Pancreas (tissue), 10 donors: ENCODE results near the gene KCNH1. TPM values are rescaled to one million over a fixed set of nuclear protein-coding genes. Genes with fewer than 3 reads are reported as not detected.
"Not testable (repeated sequence)": the region's sequence is repeated elsewhere in the genome, so short reads cannot be mapped to it uniquely, and the experiment has no call there.

Experiments
- ATAC-seq, 4 donors: fragments of 200-7000 bp; cut with Tn5 transposase; one replicate each; pipeline versions ENCODE4 v1.8.0 to v1.9.1; 2020; ENCODE audit warnings: mild to moderate bottlenecking in 4 of 4, moderate library complexity in 4 of 4
- DNase-seq, 6 donors: peaks; one replicate each; pipeline ENCODE4 v3.0.0-alpha.2; 2020
- FAIRE-seq: peaks from 2 replicates; lab custom pipeline; 2012; peaks lifted over from hg19 to GRCh38; lab: Jason Lieb, UNC
- H3K27ac ChIP-seq, 4 donors: fragments of 200-600 bp; sonication (generic); 1 replicate in 3 of 4; 2 replicates in 1 of 4; pipeline versions ENCODE4 v1.5.0 to v1.8.0; 2020
- H3K27me3 ChIP-seq, 4 donors: fragments of 200-600 bp; one replicate each; pipeline ENCODE4 v1.8.0; 2021
- H3K36me3 ChIP-seq, 3 donors: fragments of 200-600 bp; sonication (generic) in 1 of 3; one replicate each; pipeline versions ENCODE4 v1.5.0 to v1.8.0; 2020 to 2021
- H3K4me1 ChIP-seq, 3 donors: fragments of 200-600 bp; one replicate each; pipeline ENCODE4 v1.8.0; 2021
- H3K4me3 ChIP-seq, 4 donors: fragments of 200-600 bp; sonication (generic) in 2 of 4; one replicate each; pipeline versions ENCODE4 v1.5.0 to v1.8.0; 2020 to 2021
- H3K9me3 ChIP-seq, 4 donors: fragments of 200-600 bp; one replicate each; pipeline ENCODE4 v1.8.0; 2021
- WGBS, 2 donors: extraction: QIAGEN DNeasy Blood & Tissue Kit; methylation state at CpG; one replicate each; pipeline ENCODE4 v1.1.7; 2013; 5-methylcytosine and 5-hydroxymethylcytosine counted together
- intact Hi-C, 3 donors: fragments of 100-400 bp; cut with DNase I; formaldehyde crosslinking; loops; one replicate each; pipeline versions ENCODE4 v1.11.1 to v1.14.2; 2022
- polyA plus RNA-seq, 2 donors: library from polyadenylated mRNA; stranded (reverse); fragments of 200-250 nt; gene quantifications; one replicate each; pipeline ENCODE4 v1.2.3, GENCODE V29; 2013
- total RNA-seq, 6 donors: library from RNA; stranded (reverse); fragmentation: NEBNext Ultra II Directional in 4 of 6; extraction: Animal tissue kit (Norgen Biotek cat#: 25700) in 4 of 6; gene quantifications; one replicate each; pipeline versions ENCODE4 v1.2.1 to v1.2.4, GENCODE V29; 2021 to 2023
- TF ChIP-seq, protein P1 (sequence below), 4 donors: fragments of 200-600 bp; sonication (generic) in 3 of 4; IDR thresholded peaks; one replicate each; pipeline versions ENCODE4 v1.5.0 to v1.8.0; 2021; ENCODE audit warnings: antibody characterized with exemption in 4 of 4
- donor health status: healthy with polysubstance abuse.
- donor health status: DM: no; HTN: no; CAD: no; lungs with moderate emphysema.
- donor health status: DM: no; HTN: no; CAD: no.
- donor health status: control.
- donor health status: control.
- donor health status: Bipolar disorder and iron deficiency.
- donor health status: DM: yes; HTN: yes; CAD: no.
- donor health status: DM: no; HTN: no; CAD: no.
- donor health status: DM: no; HTN: no; CAD: no.
- donor health status: DM: yes; HTN: yes; CAD: no.

KCNH1 gene
- total and polyA plus RNA-seq, 8 donors: 0.24 to 0.61 (median 0.36) TPM

DNA sequence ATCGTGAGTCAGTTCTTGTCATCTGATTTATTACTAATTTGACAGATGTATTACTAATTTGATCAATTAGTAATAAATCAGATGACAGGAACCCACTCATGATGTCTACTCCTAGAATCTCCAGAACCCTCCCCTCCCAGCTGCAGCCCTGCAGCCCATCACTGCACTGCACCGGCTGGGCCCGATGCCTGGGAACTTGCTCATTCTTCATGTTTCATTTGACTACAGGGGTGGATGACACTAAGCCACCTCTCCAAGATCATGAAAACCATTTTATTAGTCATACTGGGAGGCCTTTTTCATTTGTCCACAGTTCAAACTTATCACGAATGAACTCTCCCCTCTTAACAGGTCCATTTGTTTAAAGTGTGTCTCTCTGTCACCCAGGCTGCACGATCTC, 41.0 kb downstream of the KCNH1 start:
- no peaks in the 10 kb centered on the region for H3K4me1 ChIP-seq
- H3K27ac ChIP-seq: no peak overlapping the region
- ATAC-seq (no peak), DNase-seq (no peak), FAIRE-seq (no peak)
- TF ChIP-seq, protein P1, sequence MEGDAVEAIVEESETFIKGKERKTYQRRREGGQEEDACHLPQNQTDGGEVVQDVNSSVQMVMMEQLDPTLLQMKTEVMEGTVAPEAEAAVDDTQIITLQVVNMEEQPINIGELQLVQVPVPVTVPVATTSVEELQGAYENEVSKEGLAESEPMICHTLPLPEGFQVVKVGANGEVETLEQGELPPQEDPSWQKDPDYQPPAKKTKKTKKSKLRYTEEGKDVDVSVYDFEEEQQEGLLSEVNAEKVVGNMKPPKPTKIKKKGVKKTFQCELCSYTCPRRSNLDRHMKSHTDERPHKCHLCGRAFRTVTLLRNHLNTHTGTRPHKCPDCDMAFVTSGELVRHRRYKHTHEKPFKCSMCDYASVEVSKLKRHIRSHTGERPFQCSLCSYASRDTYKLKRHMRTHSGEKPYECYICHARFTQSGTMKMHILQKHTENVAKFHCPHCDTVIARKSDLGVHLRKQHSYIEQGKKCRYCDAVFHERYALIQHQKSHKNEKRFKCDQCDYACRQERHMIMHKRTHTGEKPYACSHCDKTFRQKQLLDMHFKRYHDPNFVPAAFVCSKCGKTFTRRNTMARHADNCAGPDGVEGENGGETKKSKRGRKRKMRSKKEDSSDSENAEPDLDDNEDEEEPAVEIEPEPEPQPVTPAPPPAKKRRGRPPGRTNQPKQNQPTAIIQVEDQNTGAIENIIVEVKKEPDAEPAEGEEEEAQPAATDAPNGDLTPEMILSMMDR (IDR thresholded peaks at IDR 0.05): no peak
- intact Hi-C loops: no loop called here
- no peaks in the 10 kb centered on the region for H3K36me3 ChIP-seq
- no peaks in the 10 kb centered on the region for H3K9me3 ChIP-seq
- 87% methylated on average over 5 of the region's 5 CpGs for WGBS, 2 donors
- H3K4me3 ChIP-seq: no peak overlapping the region
- peaks cover 0 to 4% (median 0%) of the 10 kb centered on the region in 4 donors for H3K27me3 ChIP-seq

DNA sequence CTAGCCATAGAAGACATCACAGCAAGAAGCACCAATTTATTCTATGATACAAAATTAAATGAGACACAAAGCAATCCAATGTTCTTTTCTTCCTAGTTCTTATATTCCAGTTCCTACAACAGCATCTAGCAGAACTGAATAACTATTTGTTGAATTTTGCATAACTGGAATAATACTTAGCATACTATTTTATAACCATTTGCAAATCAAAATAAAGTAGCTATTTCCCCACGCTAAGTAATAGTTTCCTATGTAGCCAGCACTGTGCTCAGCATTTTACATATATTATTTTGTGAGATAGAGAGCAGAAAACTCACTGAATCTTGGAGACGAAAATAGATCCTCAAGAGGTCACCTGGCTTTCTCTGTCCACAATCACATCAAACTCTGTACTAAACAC, 42.1 kb downstream of the KCNH1 start:
- H3K27me3 ChIP-seq: peaks cover 0 to 4% (median 0%) of the 10 kb centered on the region in 4 donors
- ATAC-seq: no peak
- intact Hi-C loops: no loop called here

DNA sequence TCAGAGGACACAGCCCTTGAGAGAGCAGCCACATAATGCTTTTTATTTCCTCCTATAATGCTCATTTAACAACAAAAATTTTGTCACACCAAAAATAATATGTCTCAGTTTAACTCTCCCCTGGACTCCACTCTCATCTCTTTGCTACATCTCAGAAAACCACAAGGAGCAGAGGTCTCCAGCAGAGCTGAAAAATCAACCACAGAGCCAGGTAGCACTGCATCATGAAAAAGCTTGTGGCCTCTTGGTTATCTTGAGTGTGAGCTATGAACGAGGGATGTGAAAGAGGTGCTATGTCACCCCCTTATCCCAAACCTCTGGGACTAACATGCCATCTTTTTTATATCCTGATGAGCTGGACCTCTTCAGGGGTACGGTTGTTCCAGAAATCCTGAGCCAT, 44.4 kb downstream of the KCNH1 start:
- no peaks in the 10 kb centered on the region for H3K27me3 ChIP-seq
- 28 to 43% methylated on average over 2 of the region's 2 CpGs for WGBS, 2 donors
- TF ChIP-seq, protein P1 (IDR thresholded peaks at IDR 0.05): no peak
- no peak for ATAC-seq
- no peak for DNase-seq
- H3K36me3 ChIP-seq: no peaks in the 10 kb centered on the region
- H3K27ac ChIP-seq: no peak overlapping the region
- FAIRE-seq: no peak
- H3K4me1 ChIP-seq: no peaks in the 10 kb centered on the region
- intact Hi-C loops: no loop called here
- no peaks in the 10 kb centered on the region for H3K9me3 ChIP-seq
- no peak overlapping the region for H3K4me3 ChIP-seq

More for the DNA sequence above, 42.1 kb downstream of the KCNH1 start:
- Histone ChIP-seq H3K9me3 (no peaks in the 10 kb centered on the region), H3K27ac (no peak overlapping the region), H3K4me3 (no peak overlapping the region), H3K36me3 (no peaks in the 10 kb centered on the region), H3K4me1 (no peaks in the 10 kb centered on the region)
- TF ChIP-seq, protein P1 (IDR thresholded peaks at IDR 0.05): no peak
- 62 to 73% methylated on average over 2 of the region's 2 CpGs for WGBS, 2 donors
- no peak for DNase-seq
- FAIRE-seq: no peak

DNA sequence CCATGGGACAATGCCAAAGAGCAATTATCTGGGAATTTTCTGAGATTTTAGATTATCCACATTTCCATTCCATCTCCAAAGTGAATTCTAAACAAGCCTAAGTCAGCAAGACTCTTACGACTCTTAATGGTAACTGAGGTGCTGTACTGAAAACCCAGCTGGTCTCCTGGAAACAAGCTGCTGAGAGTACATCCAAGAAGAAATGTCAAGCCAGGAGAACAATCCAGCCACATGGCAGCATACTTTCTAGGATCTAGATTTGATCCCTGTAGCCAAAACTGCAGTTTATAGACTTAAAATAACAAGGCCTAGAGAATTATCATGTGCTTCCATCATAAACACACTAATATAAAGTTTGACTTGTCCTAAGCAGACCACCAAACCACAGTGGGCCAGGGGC, 45.8 kb downstream of the KCNH1 start:
- H3K27me3 ChIP-seq: no peaks in the 10 kb centered on the region
- DNase-seq: no peak
- FAIRE-seq: no peak
- no peaks in the 10 kb centered on the region for H3K36me3 ChIP-seq
- H3K9me3 ChIP-seq: no peaks in the 10 kb centered on the region
- no peak for ATAC-seq
- H3K4me3 ChIP-seq: no peak overlapping the region
- WGBS, 2 donors: 70 to 78% methylated on average over 1 of the region's 1 CpG
- no peaks in the 10 kb centered on the region for H3K4me1 ChIP-seq
- H3K27ac ChIP-seq: no peak overlapping the region
- TF ChIP-seq, protein P1 (IDR thresholded peaks at IDR 0.05): no peak
- intact Hi-C loops: no loop called here

DNA sequence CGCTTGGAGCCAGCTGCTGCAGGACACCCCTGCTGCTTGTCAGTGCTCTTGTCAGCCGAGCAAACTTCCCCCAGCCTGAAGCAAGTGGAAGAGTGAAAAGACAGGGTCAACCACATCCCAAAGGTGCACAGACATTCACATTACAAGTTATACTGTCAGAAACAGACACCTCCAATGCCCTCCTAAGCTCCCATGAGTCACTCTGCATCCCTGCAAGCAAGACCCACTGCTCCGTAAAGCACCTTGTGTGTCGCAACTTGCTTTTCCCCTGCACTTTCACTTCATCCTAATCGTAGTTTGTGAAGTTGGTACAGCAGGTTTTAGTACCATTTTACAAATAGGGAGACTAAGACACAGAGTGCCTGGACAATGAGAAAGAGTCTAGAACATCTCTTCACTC, 51.1 kb downstream of the KCNH1 start:
- Histone ChIP-seq H3K27ac (no peak overlapping the region), H3K27me3 (no peaks in the 10 kb centered on the region), H3K4me3 (no peak overlapping the region), H3K4me1 (no peaks in the 10 kb centered on the region), H3K36me3 (no peaks in the 10 kb centered on the region), H3K9me3 (no peaks in the 10 kb centered on the region)
- FAIRE-seq (no peak), DNase-seq (no peak), ATAC-seq (no peak)
- TF ChIP-seq, protein P1 (IDR thresholded peaks at IDR 0.05): no peak
- 48 to 58% methylated on average over 5 of the region's 5 CpGs for WGBS, 2 donors
- intact Hi-C loops: no loop called here

DNA sequence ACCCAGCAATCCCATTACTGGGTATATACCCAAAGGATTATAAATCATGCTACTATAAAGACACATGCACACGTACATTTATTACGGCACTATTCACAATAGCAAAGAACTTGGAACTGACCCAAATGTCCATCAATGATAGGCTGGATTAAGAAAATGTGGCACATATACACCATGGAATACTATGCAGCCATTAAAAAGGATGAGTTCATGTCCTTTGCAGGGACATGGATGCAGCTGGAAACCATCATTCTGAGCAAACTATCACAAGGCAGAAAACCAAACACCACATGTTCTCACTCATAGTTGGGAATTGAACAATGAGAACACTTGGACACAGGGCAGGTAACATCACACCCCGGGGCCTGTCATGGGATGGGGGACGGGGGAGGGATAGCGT, 52.5 kb downstream of the KCNH1 start:
- H3K27me3 ChIP-seq, H3K4me3 ChIP-seq, H3K4me1 ChIP-seq, H3K27ac ChIP-seq, DNase-seq, H3K9me3 ChIP-seq, H3K36me3 ChIP-seq, FAIRE-seq, intact Hi-C loops, ATAC-seq: not testable (repeated sequence)
- 74 to 83% methylated on average over 5 of the region's 5 CpGs for WGBS, 2 donors
